Lower leg skin (tissue), 4 donors: ENCODE measurements around the gene KLHL5. TPM values are rescaled to one million over a fixed set of nuclear protein-coding genes. Genes with fewer than 3 reads are reported as not detected.

Experiments
- DNase-seq, 2 donors: peaks; one replicate each; pipeline ENCODE4 v3.0.0-alpha.2; 2019; ENCODE audit warnings: low spot score in 2 of 2
- H3K4me3 ChIP-seq: fragments of 200-600 bp; sonication (generic); 2 replicates; pipeline ENCODE4 v1.5.1; 2017; ENCODE audit warnings: mild to moderate bottlenecking, low read depth; ENCODE audit not compliant: poor library complexity, severe bottlenecking
- CTCF ChIP-seq, 3 donors: fragments of 450-650 bp; IDR thresholded peaks; one replicate each; pipeline ENCODE4 v1.5.1; 2016; ENCODE audit warnings: antibody characterized with exemption in 3 of 3, mild to moderate bottlenecking in 3 of 3, moderate library complexity in 2 of 3
- POLR2A ChIP-seq, 2 donors: fragments of 450-650 bp; IDR thresholded peaks; one replicate each; pipeline ENCODE4 v1.6.1; 2016 to 2017; ENCODE audit warnings: antibody characterized with exemption in 2 of 2, mild to moderate bottlenecking in 1 of 2, moderate library complexity in 1 of 2
- WGBS, 2 donors: methylation state at CpG; one replicate each; pipeline ENCODE4 v1.1.5; 2018; 5-methylcytosine and 5-hydroxymethylcytosine counted together
- intact Hi-C: fragments of 100-400 bp; cut with DNase I; formaldehyde crosslinking; loops from one replicate; pipeline ENCODE4 v1.15.0; 2023; ENCODE audit warnings: low total_unique reads
- total RNA-seq, 4 donors: library from RNA; depleted of rRNA; stranded (reverse); fragments of >200 nt; gene quantifications; one replicate each; pipeline ENCODE4 v1.1.0, GENCODE V29; 2016

Gene KLHL5
- total RNA-seq, 4 donors from 2014 or later = 4.8 to 14.5 (median 11.2) TPM

DNA sequence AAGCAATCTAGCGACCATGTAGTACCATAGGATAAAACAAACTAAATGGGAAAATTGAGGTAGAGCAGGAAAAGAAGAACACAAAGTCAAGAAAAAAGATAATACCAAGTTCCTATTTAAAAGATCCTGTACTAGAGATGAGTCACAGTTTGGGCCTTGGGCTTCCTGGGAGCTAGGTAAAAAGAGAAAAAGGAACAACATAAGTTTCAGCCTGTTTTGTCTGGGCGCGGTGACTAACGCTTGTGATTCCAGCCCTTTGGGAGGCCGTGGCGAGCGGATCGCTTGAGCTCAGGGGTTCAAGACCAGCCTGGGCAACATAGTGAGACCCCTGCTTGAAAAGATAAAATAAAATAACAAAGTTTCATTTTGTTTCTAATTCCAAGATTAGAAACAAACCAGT lies 15.8 kb upstream of the KLHL5 start:
- 67 to 86% methylated on average over 8 of the region's 8 CpGs for WGBS, 2 donors
- DNase-seq = no peak
- TF ChIP-seq POLR2A (IDR thresholded peaks at IDR 0.05) = no peak
- TF ChIP-seq CTCF (IDR thresholded peaks at IDR 0.05) = no peak
- intact Hi-C loops = no loop called here
- no peak overlapping the region for H3K4me3 ChIP-seq

GRCh38 chr4:39047681-39048080 lies 14.4 kb upstream of the KLHL5 start:
- WGBS, 2 donors = 75 to 79% methylated on average over 2 of the region's 2 CpGs
- H3K4me3 ChIP-seq = no peak overlapping the region
- no peak for DNase-seq
- intact Hi-C loops = no loop called here
- no peak for TF ChIP-seq POLR2A (IDR thresholded peaks at IDR 0.05)
- no peak for TF ChIP-seq CTCF (IDR thresholded peaks at IDR 0.05)

- 68 to 84% methylated on average over 1 of the region's 1 CpG for WGBS, 2 donors
- no peak for DNase-seq
- intact Hi-C loops = no loop called here
- TF ChIP-seq CTCF (IDR thresholded peaks at IDR 0.05) (no peak), POLR2A (IDR thresholded peaks at IDR 0.05) (no peak)
- H3K4me3 ChIP-seq = no peak overlapping the region
Measured at GRCh38 chr4:39048311-39048710, 13.7 kb upstream of the KLHL5 start.

DNA sequence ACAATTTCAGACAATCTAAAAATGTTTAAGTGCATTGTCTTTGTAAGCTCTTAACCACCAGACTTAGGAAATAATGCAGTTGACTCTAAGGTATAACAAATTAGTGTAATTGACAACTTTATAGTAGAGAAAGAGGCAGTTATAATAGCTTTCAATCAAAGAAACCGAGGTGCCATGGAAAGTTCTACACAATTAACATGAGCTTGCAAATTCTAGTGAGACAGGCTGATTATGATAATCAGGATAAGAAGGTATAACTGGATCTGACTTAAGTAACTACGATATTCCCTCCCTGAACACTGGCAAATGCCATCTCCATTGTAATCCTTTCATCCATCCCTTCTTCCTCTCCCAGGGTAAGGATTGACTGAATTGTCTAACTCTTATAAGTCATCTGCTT lies 11.4 kb upstream of the KLHL5 start:
- DNase-seq = no peak
- WGBS, 2 donors = 81 to 84% methylated on average over 2 of the region's 2 CpGs
- intact Hi-C loops = no loop called here
- no peak overlapping the region for H3K4me3 ChIP-seq
- no peak for TF ChIP-seq POLR2A (IDR thresholded peaks at IDR 0.05)
- no peak for TF ChIP-seq CTCF (IDR thresholded peaks at IDR 0.05)

DNA sequence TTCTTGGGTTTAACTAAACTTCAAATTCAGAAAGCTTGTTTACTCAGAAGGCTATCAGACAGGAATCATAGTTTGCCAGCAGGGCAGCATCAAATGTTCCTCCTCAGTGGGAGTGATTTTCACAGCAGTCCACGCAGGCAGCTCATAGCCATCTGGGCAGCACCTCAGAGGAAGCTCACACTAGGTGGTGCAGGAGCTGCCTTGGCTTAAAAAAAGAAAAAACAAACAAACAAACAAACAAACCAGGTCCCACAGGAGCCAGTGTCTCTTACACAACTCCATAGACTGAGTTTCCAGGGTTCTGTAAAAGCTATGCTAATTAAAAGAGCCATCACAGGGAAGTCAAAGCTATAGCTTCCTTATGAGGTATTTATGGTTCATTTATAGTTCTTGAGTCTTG lies 10.5 kb upstream of the KLHL5 start:
- no peak for TF ChIP-seq POLR2A (IDR thresholded peaks at IDR 0.05)
- no peak for TF ChIP-seq CTCF (IDR thresholded peaks at IDR 0.05)
- intact Hi-C loops = no loop called here
- no peak for DNase-seq
- WGBS, 2 donors = 89 to 96% methylated on average over 1 of the region's 1 CpG
- H3K4me3 ChIP-seq = no peak overlapping the region

DNA sequence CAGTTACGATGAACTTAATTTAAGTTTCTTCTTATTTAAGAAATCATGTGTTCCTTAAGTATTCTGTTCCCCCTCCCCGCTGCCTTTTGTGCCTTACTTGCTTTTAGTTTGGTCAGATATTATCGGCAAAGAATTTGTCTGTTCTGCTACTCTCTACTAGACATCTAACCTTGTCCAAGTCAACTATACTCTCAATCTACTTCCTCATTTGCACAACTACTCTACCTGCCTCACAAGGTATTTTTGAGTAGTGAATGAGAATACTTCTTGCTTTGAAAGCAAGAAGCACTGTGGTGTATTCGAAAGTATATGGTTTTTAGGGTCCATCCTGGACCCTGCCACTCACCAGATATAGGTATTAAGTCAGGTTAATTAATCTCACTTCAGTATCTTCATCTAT lies 8.0 kb upstream of the KLHL5 start:
- TF ChIP-seq CTCF (IDR thresholded peaks at IDR 0.05) = no peak
- TF ChIP-seq POLR2A (IDR thresholded peaks at IDR 0.05) = no peak
- intact Hi-C loops = no loop called here
- no peak overlapping the region for H3K4me3 ChIP-seq
- no peak for DNase-seq
- WGBS, 2 donors = 95% methylated on average over 4 of the region's 4 CpGs
